Spinal cord (tissue), 10 donors: Measurements from ENCODE around the gene KLHL18. TPM values are rescaled to one million over a fixed set of nuclear protein-coding genes. Genes with fewer than 3 reads are reported as not detected.

Experiments
- DNase-seq, 6 donors: peaks; one replicate each; pipeline versions ENCODE4 v3.0.0 to v3.0.0-alpha.2; 2013 to 2015; ENCODE audit warnings: low spot score in 6 of 6, low read depth in 4 of 6
- H3K27ac ChIP-seq: one replicate; pipeline ENCODE4 v1.5.1; 2013; ENCODE audit warnings: low read depth, low read length, control low read depth
- H3K27me3 ChIP-seq: one replicate; pipeline ENCODE4 v1.6.1; 2013; ENCODE audit warnings: low read length; ENCODE audit not compliant: control insufficient read depth, insufficient read depth
- H3K36me3 ChIP-seq: one replicate; pipeline ENCODE4 v1.6.1; 2013; ENCODE audit warnings: low read length; ENCODE audit not compliant: control insufficient read depth, insufficient read depth
- H3K4me1 ChIP-seq: one replicate; pipeline ENCODE4 v1.6.1; 2013; ENCODE audit warnings: low read length; ENCODE audit not compliant: control insufficient read depth, insufficient read depth
- H3K4me3 ChIP-seq: one replicate; pipeline ENCODE4 v1.5.1; 2013; ENCODE audit warnings: low read depth, low read length, control low read depth
- H3K9me3 ChIP-seq: one replicate; pipeline ENCODE4 v1.6.1; 2013; ENCODE audit warnings: low read length; ENCODE audit not compliant: control insufficient read depth, insufficient read depth
- WGBS: methylation state at CpG from one replicate; pipeline ENCODE4 v1.1.5; 2013; ENCODE audit warnings: missing lambda C conversion rate; ENCODE audit not compliant: insufficient coverage; 5-methylcytosine and 5-hydroxymethylcytosine counted together
- long read RNA-seq, 4 donors: transcript quantifications; one replicate each; lab custom pipeline, GENCODE V29; 2026
- polyA plus RNA-seq, 2 donors: library from polyadenylated mRNA; unstranded; fragments of 120-200 nt; gene quantifications; one replicate each; pipeline ENCODE4 v1.2.1, GENCODE V29; 2013; ENCODE audit not compliant: insufficient read length in 2 of 2
- total RNA-seq, 2 donors: library from RNA; depleted of rRNA in 1 of 2; stranded (reverse); fragments of 120-200 nt in 1 of 2; fragments of >200 nt in 1 of 2; gene quantifications; one replicate each; pipeline versions ENCODE4 v1.2.3 to v1.2.4, GENCODE V29; 2013 to 2014
- donor health status: healthy.

Gene KLHL18
- total RNA-seq (10 to 100 TPM; 17.5 to 21.2 TPM), polyA plus RNA-seq (10 to 100 TPM; 28.6 to 29.0 TPM)
- long read RNA-seq, donor 1, full-length matches to known transcripts = 11 of 18 reads
- long read RNA-seq, donor 1, partial matches to known transcripts = 7 of 18 reads
- long read RNA-seq, donor 1, other reads (novel, unspliced or antisense) = 0 of 18 reads
- long read RNA-seq, donor 2, partial matches to known transcripts = 0 of 3 reads
- long read RNA-seq, donor 2, other reads (novel, unspliced or antisense) = 0 of 3 reads
- long read RNA-seq, donor 3, full-length matches to known transcripts = 4 of 16 reads
- long read RNA-seq, donor 3, partial matches to known transcripts = 12 of 16 reads
- long read RNA-seq, donor 3, other reads (novel, unspliced or antisense) = 0 of 16 reads
- long read RNA-seq, donor 4, full-length matches to known transcripts = 3 of 3 reads
- long read RNA-seq, donor 4, partial matches to known transcripts = 0 of 3 reads
- long read RNA-seq, donor 4, other reads (novel, unspliced or antisense) = 0 of 3 reads

GRCh38 chr3:47282424-47283192 is at the start of gene KLHL18, which contains the start of gene KIF9:
Gene KLHL18, plus strand, starts transcription at chr3:47282944. Its CDS starts 22 bp downstream, at chr3:47282966.
Gene KIF9, minus strand, starts transcription at chr3:47282799. Its CDS starts 5,425 bp downstream, at chr3:47277374.
- peak; percentile 91 to 99 (median 93) for DNase-seq
- WGBS = under 1% methylated on average over 82 of the region's 82 CpGs
- Histone ChIP-seq H3K27me3 (no peaks in the 10 kb centered on the region), H3K4me3 (peak within 1 kb of the TSS; percentile 94), H3K4me1 (peaks cover 42% of the 10 kb centered on the region), H3K9me3 (no peaks in the 10 kb centered on the region), H3K27ac (peak within 1 kb of the TSS; percentile 98), H3K36me3 (peaks cover 10% of the 10 kb centered on the region)

DNA sequence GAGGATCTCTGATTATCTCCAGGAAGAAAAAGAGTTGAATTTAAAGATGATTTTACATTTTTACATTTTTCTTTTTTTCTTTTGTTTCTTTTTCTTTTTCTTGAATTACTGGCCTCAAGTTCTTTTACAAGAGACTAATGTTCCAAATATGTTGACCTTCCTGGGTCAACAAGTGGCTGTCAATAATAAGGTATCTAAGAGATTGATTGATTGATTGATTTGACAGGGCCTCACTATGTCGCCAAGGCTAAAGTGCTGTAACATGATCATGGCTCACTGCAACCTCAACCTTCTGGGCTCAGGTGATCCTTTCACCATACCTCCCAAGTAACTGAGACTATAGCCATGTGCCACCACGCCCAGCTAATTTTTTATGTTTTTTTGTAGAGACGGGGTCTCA is 44.7 kb upstream of the KLHL18 start:
- DNase-seq = no peak
- H3K36me3 ChIP-seq = peaks cover 18% of the 10 kb centered on the region
- H3K4me1 ChIP-seq = no peaks in the 10 kb centered on the region
- no CpG with 5 or more reads among the region's 3 CpGs for WGBS
- H3K9me3 ChIP-seq = no peaks in the 10 kb centered on the region
- H3K27me3 ChIP-seq = no peaks in the 10 kb centered on the region
- H3K4me3 ChIP-seq = no peak overlapping the region
- no peak overlapping the region for H3K27ac ChIP-seq

DNA sequence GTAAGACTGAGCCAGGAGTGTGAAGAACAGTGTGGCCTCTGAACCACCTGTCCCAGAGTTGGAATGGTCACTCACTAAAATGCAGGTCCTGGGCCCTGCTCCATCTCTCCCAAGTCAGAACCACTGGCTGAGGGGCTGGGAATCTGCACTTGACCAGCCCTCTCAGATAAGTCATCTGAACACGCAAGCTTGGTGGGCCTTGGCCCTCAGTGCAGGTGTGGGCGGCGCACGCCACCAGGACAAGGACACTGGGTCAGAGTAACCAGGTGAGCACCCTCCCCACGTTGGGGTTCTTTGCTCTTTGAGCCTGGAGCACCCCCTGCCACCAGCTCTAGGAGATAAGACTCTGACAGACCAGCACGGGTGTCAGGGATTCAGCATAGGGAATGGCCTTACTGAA is 42.8 kb upstream of the KLHL18 start:
- Histone ChIP-seq H3K27ac (no peak overlapping the region), H3K36me3 (peaks cover 27% of the 10 kb centered on the region), H3K27me3 (no peaks in the 10 kb centered on the region), H3K9me3 (no peaks in the 10 kb centered on the region), H3K4me3 (no peak overlapping the region), H3K4me1 (no peaks in the 10 kb centered on the region)
- 90% methylated on average over 6 of the region's 6 CpGs for WGBS
- no peak for DNase-seq

DNA sequence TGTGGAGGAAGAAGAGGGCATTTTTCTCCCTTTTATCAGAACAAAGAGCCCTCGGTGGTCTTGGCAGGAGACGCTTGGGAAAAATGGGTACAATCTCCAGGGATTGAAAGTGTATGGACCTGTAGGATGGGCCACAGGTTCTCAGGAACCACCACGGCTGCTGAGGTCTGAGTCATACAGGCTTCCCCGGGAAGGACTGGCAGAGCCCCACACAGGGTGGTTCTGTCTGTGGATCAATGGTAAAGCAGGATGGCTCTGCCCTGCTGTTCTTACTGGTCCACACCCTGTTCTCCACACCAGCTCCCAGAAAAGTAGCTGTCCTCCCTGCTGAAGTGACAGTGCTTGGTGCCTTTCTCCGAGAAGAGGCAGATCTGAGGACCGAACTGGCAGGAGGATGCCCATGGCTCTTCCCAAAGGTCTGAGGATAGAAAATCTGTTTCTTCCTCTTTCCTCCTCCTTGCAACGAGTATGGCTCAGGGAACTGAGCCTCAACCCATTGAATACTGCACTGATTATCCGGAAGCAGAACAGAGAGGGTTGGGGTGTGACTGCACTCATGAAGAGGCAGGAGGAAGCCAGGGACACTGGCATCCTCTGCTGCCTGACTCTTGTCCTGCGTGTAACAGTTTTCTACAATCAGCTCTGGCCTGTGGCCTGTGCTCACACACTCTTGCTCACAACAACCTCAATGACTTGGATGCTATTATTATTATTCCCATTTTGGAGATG is 39.2 kb upstream of the KLHL18 start:
- H3K9me3 ChIP-seq = no peaks in the 10 kb centered on the region
- no peak overlapping the region for H3K4me3 ChIP-seq
- DNase-seq = no peak
- H3K27me3 ChIP-seq = no peaks in the 10 kb centered on the region
- no peak overlapping the region for H3K27ac ChIP-seq
- no peaks in the 10 kb centered on the region for H3K4me1 ChIP-seq
- H3K36me3 ChIP-seq = peaks cover 17% of the 10 kb centered on the region
- WGBS = 92% methylated on average over 7 of the region's 9 CpGs

- H3K9me3 ChIP-seq = no peaks in the 10 kb centered on the region
- H3K27me3 ChIP-seq = no peaks in the 10 kb centered on the region
- H3K36me3 ChIP-seq = peaks cover 17% of the 10 kb centered on the region
- H3K27ac ChIP-seq = no peak overlapping the region
- H3K4me1 ChIP-seq = no peaks in the 10 kb centered on the region
- DNase-seq = no peak
- WGBS = 82% methylated on average over 6 of the region's 10 CpGs
- no peak overlapping the region for H3K4me3 ChIP-seq
Measured at GRCh38 chr3:47244531-47245100, 38.1 kb upstream of the KLHL18 start.

DNA sequence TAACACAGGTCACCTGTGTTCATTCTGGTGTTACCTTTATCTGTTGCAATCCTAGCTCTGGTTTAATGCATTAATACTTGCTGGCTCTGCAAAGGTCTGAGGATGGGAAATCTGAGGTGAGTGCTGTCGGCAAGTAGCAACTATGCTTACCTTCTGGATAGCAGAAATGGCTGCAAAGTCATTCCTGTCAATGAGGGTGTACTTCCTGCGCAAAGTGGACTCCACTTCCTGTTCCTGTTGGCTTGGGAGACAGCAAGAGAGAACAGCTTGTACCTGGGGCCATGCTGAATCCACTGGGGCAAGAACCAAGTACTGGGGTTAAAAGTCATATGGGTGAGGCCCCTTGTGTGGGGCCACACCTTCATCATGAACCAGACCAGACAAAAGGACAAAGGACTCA is 37.5 kb upstream of the KLHL18 start:
- DNase-seq = no peak
- Histone ChIP-seq H3K4me1 (no peaks in the 10 kb centered on the region), H3K4me3 (no peak overlapping the region), H3K36me3 (peaks cover 12% of the 10 kb centered on the region), H3K9me3 (no peaks in the 10 kb centered on the region), H3K27ac (no peak overlapping the region), H3K27me3 (no peaks in the 10 kb centered on the region)
- WGBS = 100% methylated on average over 2 of the region's 2 CpGs

- WGBS = 89% methylated on average over 14 of the region's 14 CpGs
- DNase-seq = no peak
- H3K27ac ChIP-seq = no peak overlapping the region
- H3K36me3 ChIP-seq = peaks cover 9% of the 10 kb centered on the region
- H3K27me3 ChIP-seq = no peaks in the 10 kb centered on the region
- H3K4me3 ChIP-seq = no peak overlapping the region
- H3K9me3 ChIP-seq = no peaks in the 10 kb centered on the region
- no peaks in the 10 kb centered on the region for H3K4me1 ChIP-seq
Measured at GRCh38 chr3:47247131-47248064, 35.3 kb upstream of the KLHL18 start.

DNA sequence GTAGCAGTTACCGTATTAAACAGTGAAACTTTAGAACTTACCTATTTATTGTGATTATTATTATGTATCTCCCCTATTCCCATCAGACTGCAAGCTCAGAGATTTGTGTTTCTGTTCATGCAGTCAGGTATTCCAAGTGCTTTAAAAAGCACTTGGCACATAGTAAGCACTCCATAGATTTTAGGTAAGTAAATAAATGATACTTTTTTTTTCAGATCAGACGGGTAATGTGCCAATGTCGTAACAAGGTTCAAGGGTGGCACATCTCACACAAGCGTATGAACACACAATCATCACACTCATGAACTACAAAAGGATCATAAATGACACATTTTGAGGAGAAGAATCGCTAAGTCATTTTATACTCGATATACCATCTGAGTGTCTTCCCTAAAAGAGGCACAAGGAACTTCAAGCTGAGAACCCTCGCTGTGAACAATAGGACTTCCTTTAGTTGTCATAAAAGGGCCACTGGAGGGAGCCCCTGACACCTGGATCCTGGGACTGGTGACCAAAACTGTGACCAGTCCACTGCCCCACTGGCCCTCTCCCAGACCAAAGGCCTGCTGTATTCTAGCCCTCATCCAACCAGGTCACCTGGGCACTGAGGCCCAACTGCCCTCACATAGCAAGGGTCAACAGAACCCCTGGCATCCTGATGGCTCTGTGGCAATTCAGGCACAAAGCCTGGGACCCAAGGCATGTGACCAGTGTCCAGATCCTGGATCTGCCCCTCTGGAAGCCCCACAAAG is 32.3 kb upstream of the KLHL18 start:
- H3K4me1 ChIP-seq = no peaks in the 10 kb centered on the region
- H3K36me3 ChIP-seq = no peaks in the 10 kb centered on the region
- no peak for DNase-seq
- H3K27ac ChIP-seq = no peak overlapping the region
- no peaks in the 10 kb centered on the region for H3K9me3 ChIP-seq
- 90% methylated on average over 4 of the region's 7 CpGs for WGBS
- no peaks in the 10 kb centered on the region for H3K27me3 ChIP-seq
- no peak overlapping the region for H3K4me3 ChIP-seq
